NCI-H1417 (cell line): ENCODE results near the gene ACAD10.
"Not testable (repeated sequence)": the region's sequence is repeated elsewhere in the genome, so short reads cannot be mapped to it uniquely, and the experiment has no call there.

Source experiments
- DNase-seq, 3 experiments: peaks; one replicate each; lab custom pipeline; 2025; lab: John Stamatoyannopoulos, UW

The ACAD10 gene

DNA sequence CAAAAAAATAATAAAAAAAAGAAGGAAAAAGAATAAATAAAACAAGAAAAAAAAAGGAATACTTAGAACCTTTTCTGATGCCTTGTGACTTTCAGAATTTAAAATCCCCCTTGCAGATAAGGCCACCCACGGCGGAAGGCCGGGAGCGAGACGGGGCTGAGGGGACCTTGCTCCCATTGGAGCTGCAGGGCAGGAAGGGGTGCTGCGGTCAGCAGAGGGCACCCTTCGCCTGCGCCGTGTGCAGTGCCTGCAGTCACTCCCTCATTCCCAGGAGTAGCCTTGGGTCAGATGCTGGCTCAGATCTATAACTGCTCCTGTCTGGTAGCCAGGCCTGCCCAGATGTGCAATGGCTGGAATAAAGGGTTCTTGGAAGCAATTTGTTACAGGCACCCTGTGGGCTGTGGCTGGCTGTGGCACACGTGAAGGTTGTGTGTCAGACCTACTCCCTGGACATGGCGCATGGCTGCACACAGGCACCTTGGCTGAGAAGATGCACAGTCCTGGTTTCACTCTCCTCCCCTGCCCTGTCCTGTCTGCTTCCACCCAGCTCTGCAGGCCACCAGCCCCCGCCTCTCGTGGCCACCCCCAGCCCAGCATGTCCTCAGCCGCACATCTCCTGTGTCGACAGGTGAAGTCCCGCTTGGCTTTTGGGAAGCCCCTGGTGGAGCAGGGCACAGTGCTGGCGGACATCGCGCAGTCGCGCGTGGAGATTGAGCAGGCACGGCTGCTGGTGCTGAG, 67.5 kb downstream of the ACAD10 start:
- DNase-seq: peak in 2 of 3 experiments; percentile 33 to 58

DNA sequence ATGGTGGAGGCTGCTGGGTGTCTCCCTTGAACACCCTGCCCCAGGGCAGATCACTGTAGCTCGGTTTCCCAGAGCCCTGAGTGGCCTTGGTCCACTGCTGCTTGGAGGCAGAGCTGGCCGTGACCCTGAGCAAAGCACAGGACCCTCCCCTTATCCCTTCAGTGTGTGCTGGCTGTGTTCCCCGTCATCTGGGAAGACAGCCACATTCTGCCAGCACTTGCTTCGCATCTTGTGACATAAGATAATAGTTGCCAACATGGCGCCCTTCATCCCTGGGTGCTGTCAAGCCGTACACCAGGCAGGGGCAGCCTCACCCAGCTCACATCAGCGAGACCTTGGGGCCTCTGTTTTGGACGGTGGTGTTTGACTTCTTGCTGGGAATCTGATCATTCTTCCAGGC, 68.8 kb downstream of the ACAD10 start:
- DNase-seq: no peak

DNA sequence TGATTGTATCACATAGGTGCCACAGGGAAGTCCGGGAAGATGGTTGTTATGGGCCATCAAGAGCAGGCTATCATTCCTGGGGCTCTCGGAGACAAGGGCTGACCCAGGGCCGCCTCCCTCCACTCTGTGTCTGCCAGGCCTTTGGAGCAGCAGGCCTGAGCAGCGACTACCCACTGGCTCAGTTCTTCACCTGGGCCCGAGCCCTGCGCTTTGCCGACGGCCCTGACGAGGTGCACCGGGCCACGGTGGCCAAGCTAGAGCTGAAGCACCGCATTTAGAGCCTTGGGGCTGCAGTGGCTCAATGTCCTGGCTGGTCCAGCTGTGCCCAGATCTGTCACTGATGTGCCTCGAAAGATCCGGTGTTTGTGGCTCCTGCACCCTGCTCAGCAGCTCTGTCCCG, 70.3 kb downstream of the ACAD10 start:
- DNase-seq: no peak

DNA sequence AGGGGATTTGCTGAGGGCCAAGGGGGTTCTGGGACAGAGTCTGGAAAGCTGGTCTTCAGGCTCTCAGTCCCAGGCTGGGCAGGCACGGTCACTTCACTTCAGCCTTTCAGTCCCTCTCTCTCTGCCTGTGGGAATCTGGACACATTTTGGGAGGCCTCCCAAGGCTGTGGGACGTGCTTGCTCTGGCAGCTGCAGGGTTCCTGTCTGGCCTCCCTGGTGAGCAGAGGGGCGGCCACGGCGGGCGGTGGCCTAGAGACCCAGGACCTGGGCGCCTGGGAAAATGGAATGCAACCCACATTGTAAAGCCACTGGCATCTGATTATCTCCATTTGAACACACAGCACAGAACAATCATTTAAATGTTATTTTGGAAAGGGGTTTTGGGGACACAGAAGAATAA, 70.8 kb downstream of the ACAD10 start:
- no peak for DNase-seq

DNA sequence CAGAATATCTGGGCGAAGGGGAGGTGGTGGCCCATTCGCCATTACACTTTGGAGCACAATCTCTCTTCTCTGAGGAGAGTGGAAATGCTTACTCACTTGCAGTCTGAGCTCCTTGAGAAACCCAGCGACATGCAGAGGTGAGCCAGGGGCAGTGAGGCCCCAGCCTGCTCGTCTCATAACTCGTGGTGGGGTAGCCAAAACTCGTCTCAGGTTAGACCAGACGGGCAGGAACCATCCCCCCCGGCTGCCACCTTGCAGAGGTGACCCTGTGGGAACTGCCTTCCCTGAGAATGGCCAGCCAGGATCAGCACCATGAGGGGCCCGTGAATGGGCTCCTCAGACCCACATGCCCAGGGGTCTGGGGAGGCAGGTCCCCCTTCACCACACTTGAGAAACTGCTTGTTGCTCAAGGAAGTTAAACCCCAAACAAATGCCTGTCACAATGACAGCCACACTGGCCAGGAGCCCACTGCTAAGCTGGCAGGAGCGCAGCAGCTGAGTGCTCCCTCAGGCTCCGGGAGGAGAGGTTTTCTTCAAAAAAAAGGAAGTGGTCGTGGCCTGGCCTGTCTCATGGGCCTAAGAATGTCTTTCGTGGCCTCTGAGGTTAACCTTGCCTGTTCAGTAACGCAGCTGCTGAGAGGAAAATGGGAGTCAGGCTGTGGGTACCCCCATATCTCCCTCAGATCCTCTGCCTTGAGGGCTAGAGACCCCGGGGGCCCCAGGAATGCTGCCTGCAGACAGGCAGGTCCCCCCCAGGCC, 71.7 kb downstream of the ACAD10 start:
- DNase-seq: no peak

DNA sequence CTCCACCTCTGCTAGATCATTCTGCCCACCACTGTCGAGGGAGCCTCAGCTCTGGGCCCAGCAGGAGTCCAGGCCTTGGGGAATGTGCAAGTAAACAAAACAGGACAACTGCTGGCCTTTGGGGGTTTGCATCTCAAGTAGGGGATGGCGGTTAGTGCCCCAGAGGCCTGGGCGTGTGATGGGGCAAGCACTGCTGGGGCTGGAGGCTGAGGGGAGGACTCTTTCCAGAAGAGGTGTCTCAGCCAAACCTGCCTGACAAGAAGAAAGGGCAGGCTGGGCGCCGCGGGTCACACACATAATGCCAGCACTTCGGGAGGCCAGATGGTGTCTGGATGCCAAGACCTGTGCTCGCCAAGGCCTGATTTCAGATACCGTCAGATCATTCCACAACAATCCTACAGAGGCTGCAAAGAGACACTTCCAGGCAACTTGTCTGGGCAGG, 72.3 kb downstream of the ACAD10 start:
- no peak for DNase-seq

DNA sequence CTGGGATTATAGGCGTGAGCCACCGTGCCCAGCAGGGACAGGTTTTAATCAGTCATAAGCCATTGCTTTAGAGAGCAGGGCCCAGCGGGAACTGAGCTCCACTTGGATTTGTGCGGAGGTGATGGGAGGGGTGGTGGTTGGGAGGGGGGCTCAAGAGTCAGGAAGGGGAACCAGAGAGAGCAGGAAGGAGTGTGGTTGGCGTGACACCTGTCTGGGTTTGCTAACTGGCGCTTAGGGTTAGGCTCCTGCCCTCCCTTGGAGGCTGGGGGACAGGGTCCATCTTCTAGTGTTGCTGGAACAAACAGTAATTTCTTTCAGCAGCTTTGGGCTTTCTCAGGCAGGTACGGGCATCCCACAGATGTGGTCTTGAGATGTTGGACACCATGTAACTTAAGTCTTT, 73.4 kb downstream of the ACAD10 start:
- no peak for DNase-seq

DNA sequence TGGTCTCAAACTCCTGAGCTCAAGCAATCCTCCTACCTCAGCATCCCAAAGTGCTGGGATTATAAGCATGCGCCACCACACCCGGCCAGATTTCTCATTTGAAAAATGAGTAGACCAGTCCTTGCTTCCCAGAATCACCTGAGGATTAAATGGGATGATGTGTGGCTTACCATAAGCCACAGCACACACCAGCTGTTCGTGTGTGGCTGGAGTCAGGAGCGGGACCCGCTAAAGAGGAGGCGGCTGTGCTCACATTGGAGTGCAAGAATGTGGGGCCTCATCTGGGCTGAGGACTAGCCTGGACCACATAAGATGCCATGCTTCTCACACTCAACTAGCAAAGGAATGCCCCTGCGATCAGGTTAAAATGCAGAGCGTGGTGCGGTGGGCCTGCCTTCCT, 74.1 kb downstream of the ACAD10 start:
- no peak for DNase-seq

DNA sequence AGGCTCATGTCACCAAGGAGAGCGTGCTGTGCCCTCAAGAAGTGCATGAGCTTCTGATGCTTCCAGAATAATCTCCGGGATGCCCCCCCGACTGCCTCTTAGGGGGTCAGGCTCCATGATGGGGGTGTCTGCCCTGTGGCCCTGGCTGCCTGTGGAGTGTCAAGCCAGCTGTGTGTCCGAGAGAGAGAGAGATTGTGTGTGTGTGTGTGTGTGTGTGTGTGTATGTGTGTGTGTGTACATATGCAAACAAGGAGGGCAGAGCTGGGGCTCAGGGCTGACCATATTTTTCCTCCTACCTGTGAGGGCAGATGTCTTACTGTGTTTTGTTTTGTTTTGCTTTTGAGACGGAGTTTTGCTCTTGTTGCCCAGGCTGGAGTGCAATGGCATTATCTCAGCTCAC, 75.2 kb downstream of the ACAD10 start:
- DNase-seq: peak in 1 of 3 experiments; percentile 5

DNA sequence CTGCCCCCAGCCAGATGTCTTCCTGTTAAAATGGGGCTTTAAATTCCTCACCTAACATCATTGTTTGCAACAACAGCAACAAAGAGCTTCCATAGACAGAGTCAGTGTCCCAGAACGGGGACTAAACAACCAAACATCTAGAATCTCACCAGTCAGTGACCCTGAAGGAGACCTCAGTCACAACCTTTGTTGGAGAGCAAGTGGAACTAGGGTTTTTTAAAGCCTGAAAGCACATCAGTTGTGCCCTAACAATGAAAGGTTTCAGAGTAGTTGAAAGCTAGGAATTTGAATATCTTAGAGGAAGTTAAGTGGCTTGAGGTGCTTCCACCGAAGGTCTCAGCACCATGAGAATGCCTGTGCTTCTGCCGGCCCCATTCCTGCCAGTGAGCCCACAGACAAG, 75.9 kb downstream of the ACAD10 start:
- no peak for DNase-seq

DNA sequence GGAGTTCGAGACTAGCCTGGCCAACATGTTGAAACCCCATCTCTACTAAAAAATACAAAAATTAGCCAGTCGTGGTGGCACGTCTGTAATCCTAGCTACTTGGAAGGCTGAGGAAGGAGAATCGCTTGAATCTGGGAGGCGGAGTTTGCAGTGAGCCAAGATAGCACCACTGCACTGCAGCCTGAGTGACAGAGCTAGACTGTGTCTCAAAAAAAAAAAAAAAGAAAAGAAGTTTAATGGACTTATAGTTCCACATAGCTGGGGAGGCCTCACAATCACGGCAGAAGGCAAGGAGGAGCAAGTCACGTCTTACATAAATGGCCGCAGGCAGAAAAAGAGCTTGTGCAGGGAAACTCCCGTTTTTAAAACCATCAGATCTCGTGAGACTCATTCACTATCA, 77.7 kb downstream of the ACAD10 start:
- not testable (repeated sequence) for DNase-seq

DNA sequence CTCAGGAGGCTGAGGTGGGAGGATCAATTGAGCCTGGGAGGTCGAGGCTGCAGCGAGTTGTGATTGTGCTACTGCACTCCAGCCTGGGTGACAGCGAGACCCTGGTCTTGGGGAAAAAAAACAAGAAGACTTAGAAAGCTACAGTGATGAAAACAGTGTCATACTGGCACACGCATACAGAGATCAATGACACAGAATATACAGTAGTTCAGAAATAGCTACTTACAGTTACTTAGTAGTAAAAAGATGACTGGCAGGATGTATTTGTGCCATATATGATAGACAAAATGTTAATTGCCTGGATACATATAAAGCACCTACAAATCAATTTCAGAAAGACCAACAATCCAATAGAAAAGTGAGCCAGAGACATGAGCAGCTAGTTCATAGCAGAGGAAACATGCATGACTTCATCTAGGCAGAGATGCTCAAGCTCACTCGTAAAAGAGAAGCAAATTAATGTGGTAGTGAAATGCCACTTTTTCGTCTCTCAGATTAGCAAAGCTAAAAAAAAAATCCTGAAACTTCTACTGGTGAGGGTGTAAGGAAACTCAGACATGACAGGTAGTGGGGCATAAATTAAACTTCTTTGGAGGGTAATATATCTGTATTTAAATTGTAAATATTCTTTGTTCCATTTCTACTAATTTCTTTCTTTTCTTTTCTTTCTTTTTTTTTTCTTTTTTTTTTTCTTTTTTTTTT, 78.4 kb downstream of the ACAD10 start:
- DNase-seq: no peak

DNA sequence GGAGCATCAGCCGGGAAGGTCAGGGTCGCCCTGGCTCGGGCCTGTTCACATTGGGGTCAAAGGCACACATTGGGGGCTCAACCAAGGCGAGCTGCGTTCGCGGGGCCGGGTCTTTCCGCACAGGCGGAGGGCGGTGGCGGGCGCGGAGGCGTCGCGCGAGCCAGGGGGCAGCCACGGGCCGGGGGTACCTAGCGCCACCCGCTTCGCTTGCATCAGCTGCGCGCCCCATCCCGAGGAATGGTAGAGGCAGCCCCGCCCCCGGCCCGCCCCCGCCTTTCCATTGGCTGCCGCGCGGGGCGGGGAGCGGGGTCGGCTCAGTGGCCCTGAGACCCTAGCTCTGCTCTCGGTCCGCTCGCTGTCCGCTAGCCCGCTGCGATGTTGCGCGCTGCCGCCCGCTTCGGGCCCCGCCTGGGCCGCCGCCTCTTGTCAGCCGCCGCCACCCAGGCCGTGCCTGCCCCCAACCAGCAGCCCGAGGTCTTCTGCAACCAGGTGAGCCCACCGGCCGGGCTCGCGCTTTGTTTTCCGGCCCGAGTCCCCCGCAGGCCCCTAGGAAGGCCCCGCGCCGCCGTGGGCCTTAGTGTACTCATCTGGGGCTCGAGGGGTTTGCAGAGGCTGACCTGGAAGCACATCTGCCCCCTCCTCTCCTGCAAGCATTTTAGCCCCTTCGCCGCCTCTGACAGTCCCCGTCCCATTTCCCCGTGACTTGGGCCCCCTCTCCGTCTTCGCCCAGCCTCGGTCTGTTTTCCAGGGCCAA, 80.9 kb downstream of the ACAD10 start, which contains the start of gene ALDH2:
Gene ALDH2, plus strand, starts transcription at position 326 of the 754 bp plus-strand sequence. Its CDS starts 50 bp downstream, at position 376.
- peak in 2 of 3 experiments; percentile 86 to 87 for DNase-seq

DNA sequence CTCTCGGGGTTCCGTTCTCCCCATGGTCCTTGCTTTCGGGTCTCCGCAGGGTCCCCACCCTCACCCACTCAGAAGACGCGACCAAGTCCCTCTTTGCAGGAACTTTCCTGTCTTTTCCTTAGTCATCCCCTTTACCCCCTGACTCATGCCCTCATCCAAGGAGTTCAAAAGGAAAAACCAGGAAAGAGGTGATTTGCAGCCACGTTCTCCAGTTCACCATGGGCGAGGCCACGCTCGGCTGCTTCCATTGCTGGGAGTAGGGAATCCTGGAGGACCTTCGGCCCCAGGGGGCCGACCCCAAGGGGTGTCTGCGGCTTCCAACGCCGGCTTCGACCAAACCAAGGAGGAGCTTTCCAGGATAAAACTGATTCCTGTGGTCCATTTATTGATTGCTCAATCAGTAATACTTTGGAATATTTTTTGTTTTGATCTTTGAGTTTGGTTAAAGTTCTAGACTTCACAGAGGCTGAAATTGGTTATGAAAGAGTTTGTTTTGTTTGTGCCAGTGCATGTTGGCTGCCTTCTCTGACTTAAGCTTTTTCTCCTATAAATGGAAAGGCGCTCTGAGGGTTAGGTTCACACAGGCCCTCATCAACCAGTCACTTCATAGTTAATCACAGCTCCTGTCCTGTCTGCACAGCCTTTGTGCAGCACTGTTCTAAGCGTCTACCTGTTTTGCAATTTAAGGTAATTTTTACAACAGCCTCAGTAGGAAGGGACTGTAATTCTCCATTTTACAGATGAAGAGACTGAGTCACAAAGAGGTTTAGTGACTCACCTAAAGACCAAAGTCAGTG, 81.7 kb downstream of the ACAD10 start:
- peak in 2 of 3 experiments; percentile 65 to 66 for DNase-seq

DNA sequence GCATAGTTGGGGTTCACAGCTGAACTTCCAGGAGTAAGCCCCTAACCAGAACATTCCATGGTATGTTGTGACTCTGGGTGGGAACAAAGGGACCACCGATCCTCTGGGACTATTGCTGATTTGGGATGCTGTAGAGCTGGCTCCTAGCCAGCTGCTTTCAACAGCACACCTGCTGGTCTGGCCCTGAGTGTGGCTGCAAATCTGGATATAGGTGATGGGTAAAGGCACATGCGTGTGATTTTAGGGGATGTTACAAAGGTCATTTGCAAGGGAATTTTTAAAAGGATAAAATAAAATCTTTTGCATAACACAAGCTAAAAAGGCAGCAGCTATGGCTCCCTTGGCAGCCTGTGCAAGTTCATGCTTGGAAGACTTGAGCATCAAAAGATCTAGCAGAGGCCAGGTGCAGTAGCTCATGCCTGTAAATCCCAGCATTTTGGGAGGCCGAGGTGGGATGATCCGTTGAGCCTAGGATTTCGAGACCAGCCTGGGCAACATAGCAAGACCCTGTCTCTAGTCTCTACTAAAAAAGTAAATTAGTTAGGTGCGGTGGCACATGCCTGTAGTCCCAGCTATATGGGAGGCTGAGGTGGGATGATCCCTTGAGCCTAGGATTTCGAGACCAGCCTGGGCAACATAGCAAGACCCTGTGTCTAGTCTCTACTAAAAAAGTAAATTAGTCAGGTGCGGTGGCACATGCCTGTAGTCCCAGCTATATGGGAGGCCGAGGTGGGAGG, 82.5 kb downstream of the ACAD10 start:
- peak in 1 of 3 experiments; percentile 29 for DNase-seq

DNA sequence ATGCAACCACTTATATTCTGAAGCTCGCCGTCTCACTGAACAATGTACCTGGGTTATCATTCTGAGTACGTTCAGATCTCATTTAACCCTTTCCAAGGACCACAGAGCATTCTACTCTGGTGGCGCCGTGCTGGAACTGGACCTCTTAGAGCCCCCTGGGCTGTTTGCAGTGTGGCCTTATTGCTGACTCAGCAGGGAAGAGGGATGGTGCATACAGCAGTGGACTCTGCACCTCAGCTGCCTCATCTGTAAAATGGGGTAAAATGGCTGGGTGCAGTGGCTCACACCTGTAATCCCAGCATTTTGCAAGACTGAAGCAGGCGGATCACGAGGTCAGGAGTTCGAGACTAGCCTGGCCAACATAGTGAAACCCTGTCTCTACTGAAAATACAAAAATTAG, 83.7 kb downstream of the ACAD10 start:
- no peak for DNase-seq

DNA sequence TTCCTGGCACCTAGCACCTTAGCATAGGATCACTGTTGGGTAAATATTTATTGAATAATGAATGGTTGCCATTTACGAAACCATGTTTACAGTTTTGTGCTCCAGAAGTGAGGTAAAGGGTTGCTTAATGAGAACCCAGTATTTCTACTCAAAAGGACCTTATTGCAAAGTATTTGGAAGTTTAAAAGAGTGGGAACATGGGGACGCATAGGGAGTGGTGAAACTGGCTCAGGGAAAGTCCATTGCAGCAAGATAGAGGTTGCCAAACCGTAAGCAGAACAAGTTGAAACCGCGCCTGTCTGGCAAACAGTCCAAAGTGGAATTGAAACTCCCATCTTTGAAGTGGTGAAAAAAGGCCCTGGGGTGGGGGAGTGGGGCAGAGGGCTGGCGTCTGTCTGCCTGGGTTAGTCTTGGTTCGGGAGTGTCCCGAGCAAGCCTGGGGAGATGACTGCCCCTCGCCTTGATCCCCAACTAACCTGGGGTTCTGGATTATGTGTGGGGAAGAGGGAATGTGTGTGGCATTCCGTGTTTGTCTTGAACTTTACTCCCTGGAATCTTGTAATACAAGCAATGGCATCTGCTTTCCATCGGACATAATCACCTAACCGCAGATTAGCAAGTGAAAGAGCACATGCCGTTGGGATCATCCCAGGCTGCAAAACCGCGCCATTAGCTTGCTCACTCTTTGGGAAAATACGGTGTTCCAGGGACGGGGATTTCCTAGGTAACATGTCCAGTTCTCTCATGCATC, 88.1 kb downstream of the ACAD10 start:
- DNase-seq: no peak

DNA sequence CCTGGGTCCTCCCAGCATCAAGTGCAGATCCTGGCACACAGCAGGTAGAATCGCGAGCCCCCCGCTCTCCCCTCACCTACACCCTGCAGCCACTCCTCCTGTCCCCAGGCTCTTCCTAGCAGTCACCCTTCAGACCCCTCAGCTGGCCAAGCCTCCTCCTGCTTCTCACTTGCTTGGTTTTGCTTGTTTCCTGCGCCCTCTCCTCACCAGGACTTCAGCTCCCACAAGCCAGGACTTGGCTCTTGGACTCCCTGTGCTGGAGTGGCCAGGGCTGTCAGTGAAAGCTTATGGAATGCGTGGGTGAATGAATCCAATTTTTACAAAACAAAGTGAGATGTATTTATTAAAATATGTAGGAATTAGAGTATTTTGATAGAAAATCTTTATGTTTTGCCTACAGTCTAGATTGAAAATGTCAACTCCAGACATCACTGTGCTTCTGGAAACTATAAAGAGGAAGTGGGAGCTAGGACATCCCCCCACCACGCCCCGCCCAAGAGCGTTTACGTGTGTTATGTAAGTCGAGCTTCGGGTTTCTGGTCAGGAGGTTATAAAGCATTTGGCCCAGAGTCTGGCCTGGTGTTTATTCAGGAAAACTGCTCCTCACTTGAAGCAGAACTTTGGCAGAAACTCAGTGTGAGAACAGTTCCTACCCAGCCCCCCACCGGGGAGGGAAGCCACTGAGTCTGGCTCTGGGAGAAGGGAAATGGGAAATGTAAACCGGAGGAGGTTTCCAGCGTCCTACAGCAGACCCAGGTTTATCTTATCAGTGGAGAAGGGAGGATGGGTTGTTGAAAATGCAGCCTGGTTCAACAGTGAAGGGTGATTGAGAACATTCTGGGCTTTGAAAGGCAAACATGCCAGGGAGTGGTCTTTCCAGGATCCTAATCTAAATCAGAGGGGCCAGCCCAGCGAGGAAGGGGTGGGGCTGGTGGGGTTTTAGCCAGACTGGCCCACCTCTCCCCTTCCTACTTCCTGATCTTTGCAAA, 89.6 kb downstream of the ACAD10 start:
- DNase-seq: no peak
